DOHH2 (cell line): ENCODE data around the gene TP53I13.

ENCODE experiments used
- H3F3A ChIP-seq: fragments of 200-600 bp; sonication (generic), shearing (Covaris generic); 2 replicates; pipeline ENCODE4 v1.6.0; 2016; ENCODE audit warnings: antibody characterized with exemption, mild to moderate bottlenecking; ENCODE audit not compliant: control insufficient read depth, insufficient read depth
- H3K27ac ChIP-seq: fragments of 200-600 bp; sonication (generic); 2 replicates; pipeline ENCODE4 v1.5.1; 2014; ENCODE audit warnings: low read depth, mild to moderate bottlenecking, low read length, moderate library complexity
- H3K27me3 ChIP-seq: fragments of 200-600 bp; sonication (generic); 2 replicates; pipeline ENCODE4 v1.6.1; 2014; ENCODE audit warnings: mild to moderate bottlenecking, low read length, mixed read lengths; ENCODE audit not compliant: control insufficient read depth
- H3K36me3 ChIP-seq: fragments of 200-600 bp; sonication (generic); 2 replicates; pipeline ENCODE4 v1.6.1; 2014; ENCODE audit warnings: mild to moderate bottlenecking, low read length, moderate library complexity, mixed read lengths; ENCODE audit not compliant: control insufficient read depth
- H3K4me1 ChIP-seq: fragments of 200-600 bp; sonication (generic); 2 replicates; pipeline ENCODE4 v1.6.1; 2014; ENCODE audit warnings: mild to moderate bottlenecking, low read length, mixed read lengths; ENCODE audit not compliant: control insufficient read depth
- H3K4me2 ChIP-seq: fragments of 200-600 bp; sonication (generic); 2 replicates; pipeline ENCODE4 v1.6.0; 2014; ENCODE audit warnings: mild to moderate bottlenecking, low read length, moderate library complexity
- H3K4me3 ChIP-seq: fragments of 200-600 bp; sonication (generic); 2 replicates; pipeline ENCODE4 v1.5.1; 2014; ENCODE audit warnings: mild to moderate bottlenecking, low read length, mixed read lengths
- H3K79me2 ChIP-seq: fragments of 200-600 bp; sonication (generic); 2 replicates; pipeline ENCODE4 v1.6.1; 2014; ENCODE audit warnings: mild to moderate bottlenecking, low read length, mixed read lengths; ENCODE audit not compliant: control insufficient read depth
- H3K9me2 ChIP-seq: fragments of 200-600 bp; sonication (generic); replicated peaks from 2 replicates; pipeline ENCODE4 v1.6.1; 2014; ENCODE audit warnings: mild to moderate bottlenecking, low read length, mixed read lengths; ENCODE audit not compliant: control insufficient read depth
- H3K9me3 ChIP-seq: fragments of 200-600 bp; sonication (generic); 2 replicates; pipeline ENCODE4 v1.6.1; 2014; ENCODE audit warnings: antibody characterized with exemption, low read length, mixed read lengths; ENCODE audit not compliant: control insufficient read depth, insufficient read depth
- H4K20me1 ChIP-seq: fragments of 200-600 bp; sonication (generic); 2 replicates; pipeline ENCODE4 v1.6.0; 2014; ENCODE audit warnings: low read depth, mild to moderate bottlenecking, antibody characterized with exemption, low read length, moderate library complexity; ENCODE audit not compliant: control insufficient read depth, insufficient read depth
- EZH2phosphoT487 ChIP-seq: fragments of 200-600 bp; sonication (generic); IDR thresholded peaks from 2 replicates; pipeline ENCODE4 v1.6.1; 2017; ENCODE audit warnings: borderline replicate concordance, mild to moderate bottlenecking, antibody characterized with exemption, low read length, moderate library complexity, mixed read lengths
- TF ChIP-seq, protein P1 (sequence below): fragments of 200-600 bp; sonication (generic); IDR thresholded peaks from one replicate; pipeline ENCODE4 v1.5.1; 2014; ENCODE audit warnings: antibody characterized with exemption, mild to moderate bottlenecking, low read depth, low read length; ENCODE audit not compliant: poor library complexity, severe bottlenecking

TP53I13 gene

GRCh38 chr17:29618272-29619065, 50.0 kb downstream of the TP53I13 start:
- Histone ChIP-seq H3K27me3 (peaks cover 13% of the 10 kb centered on the region), H4K20me1 (peaks cover 17% of the 10 kb centered on the region), H3K4me2 (peak overlapping the region; percentile 78), H3K4me3 (peak overlapping the region; percentile 69), H3K36me3 (no peaks in the 10 kb centered on the region), H3F3A (peaks cover 5% of the 10 kb centered on the region), H3K9me3 (no peaks in the 10 kb centered on the region), H3K79me2 (no peaks in the 10 kb centered on the region), H3K9me2 (no peaks in the 10 kb centered on the region), H3K4me1 (peaks cover 62% of the 10 kb centered on the region), H3K27ac (no peak overlapping the region)
- no peak for TF ChIP-seq EZH2phosphoT487
- TF ChIP-seq, protein P1, sequence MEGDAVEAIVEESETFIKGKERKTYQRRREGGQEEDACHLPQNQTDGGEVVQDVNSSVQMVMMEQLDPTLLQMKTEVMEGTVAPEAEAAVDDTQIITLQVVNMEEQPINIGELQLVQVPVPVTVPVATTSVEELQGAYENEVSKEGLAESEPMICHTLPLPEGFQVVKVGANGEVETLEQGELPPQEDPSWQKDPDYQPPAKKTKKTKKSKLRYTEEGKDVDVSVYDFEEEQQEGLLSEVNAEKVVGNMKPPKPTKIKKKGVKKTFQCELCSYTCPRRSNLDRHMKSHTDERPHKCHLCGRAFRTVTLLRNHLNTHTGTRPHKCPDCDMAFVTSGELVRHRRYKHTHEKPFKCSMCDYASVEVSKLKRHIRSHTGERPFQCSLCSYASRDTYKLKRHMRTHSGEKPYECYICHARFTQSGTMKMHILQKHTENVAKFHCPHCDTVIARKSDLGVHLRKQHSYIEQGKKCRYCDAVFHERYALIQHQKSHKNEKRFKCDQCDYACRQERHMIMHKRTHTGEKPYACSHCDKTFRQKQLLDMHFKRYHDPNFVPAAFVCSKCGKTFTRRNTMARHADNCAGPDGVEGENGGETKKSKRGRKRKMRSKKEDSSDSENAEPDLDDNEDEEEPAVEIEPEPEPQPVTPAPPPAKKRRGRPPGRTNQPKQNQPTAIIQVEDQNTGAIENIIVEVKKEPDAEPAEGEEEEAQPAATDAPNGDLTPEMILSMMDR, result peak; percentile 5

DNA sequence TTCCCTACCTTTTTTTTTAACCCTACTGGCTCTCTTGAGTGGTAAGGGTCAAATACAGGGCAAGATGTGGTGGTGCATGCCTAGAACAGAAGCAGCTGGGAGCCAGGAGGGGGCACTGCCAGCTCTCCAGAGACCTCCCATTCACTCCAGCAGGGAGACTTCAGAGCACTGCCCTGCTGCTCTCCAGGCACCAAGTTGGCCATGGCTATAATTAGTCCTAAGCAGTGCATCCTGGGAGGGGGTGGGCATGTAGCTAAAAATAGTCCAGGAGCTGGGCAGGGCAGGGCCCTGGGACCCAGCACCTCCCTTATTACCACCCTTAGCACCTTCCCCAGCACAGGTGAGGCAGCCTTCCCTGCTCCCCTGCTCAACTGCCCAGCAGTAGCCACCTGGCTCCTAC, 50.8 kb downstream of the TP53I13 start:
- Histone ChIP-seq H4K20me1 (peaks cover 12% of the 10 kb centered on the region), H3K79me2 (no peaks in the 10 kb centered on the region), H3K9me2 (no peaks in the 10 kb centered on the region), H3K4me1 (peaks cover 61% of the 10 kb centered on the region), H3F3A (peaks cover 6% of the 10 kb centered on the region), H3K4me3 (no peak overlapping the region), H3K36me3 (no peaks in the 10 kb centered on the region), H3K27ac (no peak overlapping the region), H3K27me3 (peaks cover 13% of the 10 kb centered on the region), H3K9me3 (no peaks in the 10 kb centered on the region), H3K4me2 (no peak overlapping the region)
- TF ChIP-seq EZH2phosphoT487, result no peak
- TF ChIP-seq, protein P1, result peak; percentile 55

DNA sequence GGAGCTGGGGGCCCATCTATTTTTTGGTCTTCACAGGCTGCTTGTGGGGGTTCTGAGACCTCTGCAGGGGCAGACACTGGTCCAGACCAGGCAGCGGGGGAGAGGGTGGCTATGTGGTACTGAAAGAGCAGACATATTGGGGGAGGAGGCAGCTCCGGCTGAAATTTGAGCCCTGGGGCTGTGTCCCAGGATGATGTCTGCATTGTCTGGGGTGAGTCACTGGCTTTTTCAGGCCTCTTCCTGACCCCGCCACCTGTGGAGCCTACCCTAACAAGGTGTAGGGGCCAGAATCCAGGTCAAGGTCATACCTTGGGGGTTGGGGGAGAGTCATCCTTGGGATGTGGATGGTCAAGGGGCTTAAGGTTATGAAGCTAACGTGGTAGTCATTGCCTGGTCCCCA, 51.8 kb downstream of the TP53I13 start:
- Histone ChIP-seq H3K9me2 (no peaks in the 10 kb centered on the region), H3K9me3 (no peaks in the 10 kb centered on the region), H3F3A (peaks cover 9% of the 10 kb centered on the region), H4K20me1 (peaks cover 9% of the 10 kb centered on the region; the same call in 1 of the 2 replicates), H3K27ac (no peak overlapping the region), H3K79me2 (no peaks in the 10 kb centered on the region), H3K4me3 (no peak overlapping the region), H3K4me2 (no peak overlapping the region), H3K4me1 (peaks cover 54% of the 10 kb centered on the region), H3K36me3 (no peaks in the 10 kb centered on the region), H3K27me3 (peaks cover 13% of the 10 kb centered on the region)
- TF ChIP-seq, protein P1, result no peak
- no peak for TF ChIP-seq EZH2phosphoT487
